GM10248 (cell line): ENCODE measurements around the gene UBR7.

Source experiments
- CTCF ChIA-PET: fragments of 300-600 bp; sonication (Branson Sonifier 250); formaldehyde crosslinking; extraction: SDS; loops from one replicate; lab custom pipeline; 2021; ENCODE audit warnings: antibody characterized with exemption; lab: Yijun Ruan, JAX
- POLR2A ChIA-PET: fragments of 350-650 bp; sonication (Branson Sonifier 250); formaldehyde crosslinking; extraction: SDS; loops from one replicate; lab custom pipeline; 2020; ENCODE audit warnings: antibody characterized with exemption; lab: Yijun Ruan, JAX
- DNase-seq: peaks from one replicate; pipeline ENCODE4 v3.0.0; 2012; ENCODE audit errors: extremely low spot score
- CTCF ChIP-seq: IDR thresholded peaks from 2 replicates; pipeline ENCODE4 v1.5.1; 2012; ENCODE audit warnings: mild to moderate bottlenecking, low read depth; ENCODE audit errors: extremely low read depth, missing control alignments, control extremely low read depth

UBR7 gene

GRCh38 chr14:93185349-93185720 is 21.7 kb upstream of the UBR7 start:
- no peak for TF ChIP-seq CTCF
- peak; percentile 20 for DNase-seq
- ChIA-PET POLR2A (interaction anchor here (0.9 to 1.5 kb wide), 5 partner anchors 9 to 363 kb away, joined by 3 to 9 read pairs (median 4); partner anchors contain the start of genes GON7 and UBR7), CTCF (interaction anchor here (0.8 to 3.9 kb wide), 7 partner anchors 8 to 233 kb away, joined by 3 to 35 read pairs (median 5); partner anchors contain the start of genes GON7 and UBR7)

- CTCF ChIA-PET: interaction anchor here (0.9 to 3.9 kb wide), 6 partner anchors 9 to 73 kb away, joined by 3 to 35 read pairs (median 4); partner anchors contain the start of genes GON7 and UBR7
- TF ChIP-seq CTCF: no peak
- POLR2A ChIA-PET: no interaction called here
- DNase-seq: no peak
These were observed 20.6 kb upstream of the UBR7 start for GRCh38 chr14:93186466-93186865.

- TF ChIP-seq CTCF: no peak
- no peak for DNase-seq
- POLR2A ChIA-PET: no interaction called here
- CTCF ChIA-PET: interaction anchor here (0.6 to 3.9 kb wide), 7 partner anchors 8 to 235 kb away, joined by 3 to 35 read pairs (median 3); partner anchors contain the start of genes GON7 and UBR7
These were observed 20.1 kb upstream of the UBR7 start for GRCh38 chr14:93186956-93187355.

- no peak for DNase-seq
- CTCF ChIA-PET: interaction anchor here (0.8 to 3.2 kb wide), 11 partner anchors 8 to 338 kb away, joined by 3 to 14 read pairs (median 4); partner anchors contain the start of genes GON7, LYSET, MOAP1 and UBR7
- POLR2A ChIA-PET: interaction anchor here (0.7 kb wide), 1 partner anchor 10 kb away, joined by 6 read pairs; no protein-coding TSS in a partner anchor
- no peak for TF ChIP-seq CTCF
These were observed 11.6 kb upstream of the UBR7 start for GRCh38 chr14:93195316-93195999.

GRCh38 chr14:93199031-93199430 is 8.0 kb upstream of the UBR7 start:
- ChIA-PET POLR2A (interaction anchor here (1.4 kb wide), 1 partner anchor 14 kb away, joined by 4 read pairs; the partner anchor contains the start of genes LYSET and MOAP1), CTCF (interaction anchor here (1.0 to 2.0 kb wide), 4 partner anchors 8 to 92 kb away, joined by 3 to 5 read pairs (median 3); partner anchors contain the start of genes GON7 and UBR7)
- TF ChIP-seq CTCF: no peak
- DNase-seq: no peak

GRCh38 chr14:93200553-93200952 is 6.5 kb upstream of the UBR7 start:
- no peak for DNase-seq
- TF ChIP-seq CTCF: no peak
- ChIA-PET CTCF (interaction anchor here (1.0 kb wide), 1 partner anchor 86 kb away, joined by 3 read pairs; no protein-coding TSS in a partner anchor), POLR2A (no interaction called here)
